Endodermal cell (in vitro differentiated cells): ENCODE results near the gene ZNF516. TPM values are rescaled to one million over a fixed set of nuclear protein-coding genes. Genes with fewer than 3 reads are reported as not detected.

ENCODE experiments used
- DNase-seq: peaks from one replicate; pipeline ENCODE4 v3.0.0-alpha.2; 2017
- H3K27ac ChIP-seq: 2 replicates; pipeline ENCODE4 v1.5.1; 2013; ENCODE audit warnings: mild to moderate bottlenecking, low read depth, low read length, moderate library complexity
- H3K27me3 ChIP-seq: 2 replicates; pipeline ENCODE4 v1.6.1; 2013; ENCODE audit warnings: mild to moderate bottlenecking, low read length, moderate library complexity; ENCODE audit not compliant: insufficient read depth, control insufficient read depth, poor library complexity, severe bottlenecking
- H3K36me3 ChIP-seq: 2 replicates; pipeline ENCODE4 v1.7.0; 2013; ENCODE audit warnings: mild to moderate bottlenecking, low read length, moderate library complexity; ENCODE audit not compliant: control insufficient read depth, insufficient read depth
- H3K4me1 ChIP-seq: one replicate; pipeline ENCODE4 v1.7.0; 2013; ENCODE audit warnings: low read length; ENCODE audit not compliant: control insufficient read depth, insufficient read depth
- H3K4me3 ChIP-seq: 2 replicates; pipeline ENCODE4 v1.5.1; 2013; ENCODE audit warnings: mild to moderate bottlenecking, low read length, moderate library complexity
- H3K9ac ChIP-seq: 2 replicates; pipeline ENCODE4 v1.6.1; 2013; ENCODE audit warnings: mild to moderate bottlenecking, low read length, moderate library complexity; ENCODE audit not compliant: poor library complexity, severe bottlenecking; ENCODE audit errors: extremely low read depth
- H3K9me3 ChIP-seq: 2 replicates; pipeline ENCODE4 v1.6.1; 2013; ENCODE audit warnings: mild to moderate bottlenecking, low read length, moderate library complexity; ENCODE audit not compliant: control insufficient read depth
- H3K27ac Mint-ChIP-seq: 2 replicates; pipeline ENCODE4 v1.8.0; 2020; ENCODE audit warnings: mixed read lengths
- H3K27me3 Mint-ChIP-seq: 2 replicates; pipeline ENCODE4 v1.8.0; 2021; ENCODE audit warnings: mild to moderate bottlenecking, mixed read lengths; ENCODE audit not compliant: insufficient read depth
- H3K36me3 Mint-ChIP-seq: 2 replicates; pipeline ENCODE4 v1.8.0; 2020; ENCODE audit warnings: low read depth, mixed read lengths
- H3K4me1 Mint-ChIP-seq: 2 replicates; pipeline ENCODE4 v1.8.0; 2020; ENCODE audit warnings: mixed read lengths
- H3K4me3 Mint-ChIP-seq: 2 replicates; pipeline ENCODE4 v1.8.0; 2020; ENCODE audit warnings: mild to moderate bottlenecking, moderate library complexity, mixed read lengths
- H3K9me3 Mint-ChIP-seq: 2 replicates; pipeline ENCODE4 v1.8.0; 2020; ENCODE audit warnings: mild to moderate bottlenecking, mixed read lengths
- WGBS, 2 experiments: methylation state at CpG; one replicate each; pipeline versions ENCODE4 v1.1.5 to v1.1.7; 2013; ENCODE audit warnings: missing lambda C conversion rate in 2 of 2, mixed read lengths in 1 of 2; ENCODE audit not compliant: insufficient coverage in 1 of 2, insufficient read length in 1 of 2; 5-methylcytosine and 5-hydroxymethylcytosine counted together
- total RNA-seq, 2 donors: library from RNA; stranded (reverse); fragmentation: NEBNext Ultra II Directional in 1 of 2; extraction: Animal tissue kit (Norgen Biotek cat#: 25700) in 1 of 2; gene quantifications; 2 replicates in 1 of 2; 3 replicates in 1 of 2; pipeline ENCODE4 v1.2.1, GENCODE V29; 2021
- TF ChIP-seq, protein P1 (sequence below): fragments of 200-600 bp; sonication (generic); conservative IDR thresholded peaks from 2 replicates; pipeline ENCODE4 v1.5.0; 2021; ENCODE audit warnings: antibody characterized with exemption, mild to moderate bottlenecking

The ZNF516 gene
- total RNA-seq, 2 donors from 2014 or later: 60.2 to 77.9 TPM

GRCh38 chr18:76376225-76376624, 118.8 kb downstream of the ZNF516 start:
- peaks cover 5% of the 10 kb centered on the region for H3K36me3 ChIP-seq
- Mint-ChIP-seq H3K4me1 (peaks cover 1% of the 10 kb centered on the region), H3K9me3 (no peaks in the 10 kb centered on the region), H3K27ac (no peak overlapping the region), H3K4me3 (no peak overlapping the region), H3K36me3 (peaks cover 45% of the 10 kb centered on the region), H3K27me3 (no peaks in the 10 kb centered on the region)
- H3K27ac ChIP-seq: no peak overlapping the region
- H3K9me3 ChIP-seq: no peaks in the 10 kb centered on the region
- H3K4me3 ChIP-seq: no peak overlapping the region
- DNase-seq: no peak
- TF ChIP-seq, protein P1, sequence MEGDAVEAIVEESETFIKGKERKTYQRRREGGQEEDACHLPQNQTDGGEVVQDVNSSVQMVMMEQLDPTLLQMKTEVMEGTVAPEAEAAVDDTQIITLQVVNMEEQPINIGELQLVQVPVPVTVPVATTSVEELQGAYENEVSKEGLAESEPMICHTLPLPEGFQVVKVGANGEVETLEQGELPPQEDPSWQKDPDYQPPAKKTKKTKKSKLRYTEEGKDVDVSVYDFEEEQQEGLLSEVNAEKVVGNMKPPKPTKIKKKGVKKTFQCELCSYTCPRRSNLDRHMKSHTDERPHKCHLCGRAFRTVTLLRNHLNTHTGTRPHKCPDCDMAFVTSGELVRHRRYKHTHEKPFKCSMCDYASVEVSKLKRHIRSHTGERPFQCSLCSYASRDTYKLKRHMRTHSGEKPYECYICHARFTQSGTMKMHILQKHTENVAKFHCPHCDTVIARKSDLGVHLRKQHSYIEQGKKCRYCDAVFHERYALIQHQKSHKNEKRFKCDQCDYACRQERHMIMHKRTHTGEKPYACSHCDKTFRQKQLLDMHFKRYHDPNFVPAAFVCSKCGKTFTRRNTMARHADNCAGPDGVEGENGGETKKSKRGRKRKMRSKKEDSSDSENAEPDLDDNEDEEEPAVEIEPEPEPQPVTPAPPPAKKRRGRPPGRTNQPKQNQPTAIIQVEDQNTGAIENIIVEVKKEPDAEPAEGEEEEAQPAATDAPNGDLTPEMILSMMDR: no peak
- no peaks in the 10 kb centered on the region for H3K4me1 ChIP-seq
- no peaks in the 10 kb centered on the region for H3K27me3 ChIP-seq
- WGBS, 2 experiments: 83 to 93% methylated on average over 2 of the region's 2 CpGs
- H3K9ac ChIP-seq: no peak overlapping the region

DNA sequence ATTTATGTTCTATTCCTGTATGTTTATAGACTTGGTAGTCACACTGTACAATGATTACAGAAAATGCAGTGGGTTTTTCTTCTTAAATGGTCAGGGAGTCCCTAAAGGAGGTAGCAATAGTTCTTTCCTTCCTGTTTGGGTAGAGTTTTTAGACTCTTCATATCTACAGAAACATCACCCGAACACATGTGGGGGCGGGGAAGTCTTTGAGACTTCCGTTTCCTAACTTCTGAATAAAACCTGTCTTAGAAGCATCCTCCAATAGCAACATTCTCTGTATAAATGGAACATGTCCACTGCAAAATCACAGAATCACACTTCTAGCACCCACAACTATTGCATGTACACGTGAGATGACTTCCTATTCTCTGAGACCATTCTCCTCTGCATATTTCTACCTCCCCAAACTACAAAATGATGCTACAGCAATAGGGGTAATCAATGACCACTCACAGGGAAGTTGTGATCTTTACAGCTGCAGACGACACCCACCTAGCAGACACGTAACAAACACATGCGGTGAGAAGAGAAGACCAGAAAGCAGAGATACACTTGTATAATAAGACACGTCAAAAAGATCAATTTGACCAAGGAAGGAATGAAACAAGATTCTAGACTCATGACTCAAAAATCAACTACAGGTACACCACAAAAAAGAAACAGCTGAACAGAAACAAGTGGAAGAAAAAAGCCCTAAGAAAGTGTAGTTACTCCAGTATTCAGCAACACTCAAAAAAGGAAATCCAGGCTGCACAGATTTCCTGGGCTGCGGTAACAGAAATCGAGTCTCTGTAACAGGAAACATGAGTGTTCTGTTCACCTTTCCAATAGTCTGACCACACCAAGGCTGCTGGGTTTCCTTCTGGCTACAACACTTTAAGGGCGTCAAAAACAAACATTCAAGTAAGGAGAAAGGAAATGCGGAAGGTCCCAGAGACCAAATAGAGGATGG, 120.4 kb downstream of the ZNF516 start:
- H3K27ac ChIP-seq: no peak overlapping the region
- no peaks in the 10 kb centered on the region for H3K27me3 ChIP-seq
- H3K4me1 Mint-ChIP-seq: no peaks in the 10 kb centered on the region
- no peak overlapping the region for H3K4me3 ChIP-seq
- H3K4me1 ChIP-seq: no peaks in the 10 kb centered on the region
- H3K4me3 Mint-ChIP-seq: no peak overlapping the region
- TF ChIP-seq, protein P1: no peak
- 95 to 96% methylated on average over 10 to 12 of the region's 12 CpGs for WGBS, 2 experiments
- no peak for DNase-seq
- no peaks in the 10 kb centered on the region for H3K9me3 Mint-ChIP-seq
- no peaks in the 10 kb centered on the region for H3K27me3 Mint-ChIP-seq
- no peak overlapping the region for H3K27ac Mint-ChIP-seq
- no peaks in the 10 kb centered on the region for H3K9me3 ChIP-seq
- no peak overlapping the region for H3K9ac ChIP-seq
- peaks cover 5% of the 10 kb centered on the region for H3K36me3 ChIP-seq
- peaks cover 48% of the 10 kb centered on the region for H3K36me3 Mint-ChIP-seq

DNA sequence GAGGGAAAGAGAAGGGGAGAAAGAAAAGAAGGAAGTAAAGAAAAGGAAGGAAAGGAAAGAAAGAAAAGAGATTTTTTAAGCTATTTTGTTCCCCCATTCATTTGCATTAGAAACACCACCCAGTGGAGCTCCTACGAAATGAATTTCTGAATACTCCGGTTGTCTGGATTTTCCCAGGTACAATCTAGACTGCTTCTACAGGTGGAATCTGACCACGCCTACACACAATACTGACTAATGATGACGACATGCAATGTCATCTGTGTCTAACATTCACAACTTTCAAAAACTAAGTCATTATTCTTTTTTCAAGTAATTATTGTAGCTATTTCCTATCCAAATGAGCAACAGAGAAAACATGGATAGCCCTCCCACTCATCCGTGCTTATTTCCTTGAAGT, 121.7 kb downstream of the ZNF516 start:
- Histone ChIP-seq H3K9ac (no peak overlapping the region), H3K9me3 (no peaks in the 10 kb centered on the region), H3K27ac (no peak overlapping the region), H3K36me3 (peaks cover 5% of the 10 kb centered on the region), H3K4me1 (peaks cover 2% of the 10 kb centered on the region), H3K27me3 (no peaks in the 10 kb centered on the region), H3K4me3 (no peak overlapping the region)
- peaks cover 46% of the 10 kb centered on the region for H3K36me3 Mint-ChIP-seq
- H3K4me3 Mint-ChIP-seq: no peak overlapping the region
- TF ChIP-seq, protein P1: no peak
- no peaks in the 10 kb centered on the region for H3K9me3 Mint-ChIP-seq
- H3K27ac Mint-ChIP-seq: no peak overlapping the region
- H3K27me3 Mint-ChIP-seq: no peaks in the 10 kb centered on the region
- DNase-seq: no peak
- H3K4me1 Mint-ChIP-seq: peaks cover 3% of the 10 kb centered on the region
- WGBS, 2 experiments: 92 to 97% methylated on average over 4 to 5 of the region's 5 CpGs
